Mucosa of descending colon (tissue), 3 donors: ENCODE measurements around the gene PCDHGA1. TPM values are rescaled to one million over a fixed set of nuclear protein-coding genes. Genes with fewer than 3 reads are reported as not detected.

Experiments used
- ATAC-seq: fragments of 200-7000 bp; cut with Tn5 transposase; one replicate; pipeline ENCODE4 v1.9.1; 2020; ENCODE audit warnings: mild to moderate bottlenecking, moderate library complexity
- DNase-seq, 3 donors: peaks; one replicate each; pipeline ENCODE4 v3.0.0-alpha.2; 2020
- H3K36me3 ChIP-seq: fragments of 200-600 bp; one replicate; pipeline ENCODE4 v1.8.0; 2021; ENCODE audit warnings: low read depth, mild to moderate bottlenecking
- H3K4me1 ChIP-seq: fragments of 200-600 bp; one replicate; pipeline ENCODE4 v1.8.0; 2021; ENCODE audit warnings: low read depth, mild to moderate bottlenecking
- H3K4me3 ChIP-seq: fragments of 200-600 bp; one replicate; pipeline ENCODE4 v1.8.0; 2021; ENCODE audit warnings: mild to moderate bottlenecking
- H3K9me3 ChIP-seq: fragments of 200-600 bp; one replicate; pipeline ENCODE4 v1.8.0; 2021; ENCODE audit warnings: mild to moderate bottlenecking
- CTCF ChIP-seq: fragments of 200-600 bp; IDR thresholded peaks from one replicate; pipeline ENCODE4 v1.8.0; 2022; ENCODE audit warnings: antibody characterized with exemption, mild to moderate bottlenecking
- intact Hi-C, 2 donors: fragments of 100-400 bp; cut with DNase I in 1 of 2; cut with micrococcal nuclease in 1 of 2; formaldehyde crosslinking; loops; one replicate each; pipeline versions ENCODE4 v1.11.0 to v1.11.1; 2022; cut with DNase I, micrococcal nuclease
- total RNA-seq, 3 donors: library from RNA; stranded (reverse); fragmentation: NEBNext Ultra II Directional in 2 of 3; extraction: Animal tissue kit (Norgen Biotek cat#: 25700) in 2 of 3; gene quantifications; one replicate each; pipeline versions ENCODE4 v1.2.1 to v1.2.4, GENCODE V29; 2021 to 2023
- donor health status: DM: no; HTN: no; CAD: no; lungs with moderate emphysema.
- donor health status: DM: no; HTN: no; CAD: no.
- donor health status: DM: no; HTN: yes; CAD: no.

The PCDHGA1 gene
- total RNA-seq, 3 donors from 2014 or later: 0.35 to 1.6 (median 0.43) TPM

- H3K4me1 ChIP-seq: peaks cover 3% of the 10 kb centered on the region
- intact Hi-C loops: no loop called here
- no peak for TF ChIP-seq CTCF
These were observed 161.2 kb downstream of the PCDHGA1 start for GRCh38 chr5:141491323-141492167.

GRCh38 chr5:141492168-141492885 lies 162.0 kb downstream of the PCDHGA1 start:
- Histone ChIP-seq H3K4me1 (peaks cover 3% of the 10 kb centered on the region), H3K9me3 (no peaks in the 10 kb centered on the region), H3K36me3 (no peaks in the 10 kb centered on the region), H3K4me3 (no peak overlapping the region)
- no peak for DNase-seq
- intact Hi-C loops: no loop called here
- TF ChIP-seq CTCF: no peak
- no peak for ATAC-seq

More at GRCh38 chr5:141491323-141492167, 161.2 kb downstream of the PCDHGA1 start:
- no peak for ATAC-seq
- H3K9me3 ChIP-seq: no peaks in the 10 kb centered on the region
- H3K36me3 ChIP-seq: no peaks in the 10 kb centered on the region
- no peak overlapping the region for H3K4me3 ChIP-seq
- DNase-seq: no peak

GRCh38 chr5:141493500-141494422 lies 163.4 kb downstream of the PCDHGA1 start:
- TF ChIP-seq CTCF: no peak
- no peaks in the 10 kb centered on the region for H3K36me3 ChIP-seq
- DNase-seq (no peak), ATAC-seq (no peak)
- peaks cover 3% of the 10 kb centered on the region for H3K4me1 ChIP-seq
- H3K4me3 ChIP-seq: no peak overlapping the region
- no peaks in the 10 kb centered on the region for H3K9me3 ChIP-seq
- intact Hi-C loops: no loop called here

- H3K4me3 ChIP-seq: no peak overlapping the region
- TF ChIP-seq CTCF: no peak
- H3K9me3 ChIP-seq: no peaks in the 10 kb centered on the region
- no peaks in the 10 kb centered on the region for H3K36me3 ChIP-seq
- no peak for DNase-seq
- no peak for ATAC-seq
- intact Hi-C loops: no loop called here
- peaks cover 3% of the 10 kb centered on the region for H3K4me1 ChIP-seq
These were observed 164.6 kb downstream of the PCDHGA1 start for GRCh38 chr5:141494761-141495452.

- no peak for TF ChIP-seq CTCF
- intact Hi-C loops: no loop called here
- ATAC-seq (no peak), DNase-seq (no peak)
- Histone ChIP-seq H3K9me3 (no peaks in the 10 kb centered on the region), H3K36me3 (no peaks in the 10 kb centered on the region), H3K4me3 (no peak overlapping the region), H3K4me1 (peaks cover 3% of the 10 kb centered on the region)
These were observed 165.1 kb downstream of the PCDHGA1 start for GRCh38 chr5:141495453-141495811.
